Raji (cell line): Measurements from ENCODE around the gene RPS25.
A peak's percentile ranks its signal among the peaks of the same experiment; 100 is the strongest.

Experiments used
- POLR2A ChIP-seq: IDR thresholded peaks from 2 replicates; pipeline ENCODE4 v1.6.1; 2011; ENCODE audit warnings: low read depth, low read length, control low read depth; ENCODE audit not compliant: insufficient read depth

The RPS25 gene

DNA sequence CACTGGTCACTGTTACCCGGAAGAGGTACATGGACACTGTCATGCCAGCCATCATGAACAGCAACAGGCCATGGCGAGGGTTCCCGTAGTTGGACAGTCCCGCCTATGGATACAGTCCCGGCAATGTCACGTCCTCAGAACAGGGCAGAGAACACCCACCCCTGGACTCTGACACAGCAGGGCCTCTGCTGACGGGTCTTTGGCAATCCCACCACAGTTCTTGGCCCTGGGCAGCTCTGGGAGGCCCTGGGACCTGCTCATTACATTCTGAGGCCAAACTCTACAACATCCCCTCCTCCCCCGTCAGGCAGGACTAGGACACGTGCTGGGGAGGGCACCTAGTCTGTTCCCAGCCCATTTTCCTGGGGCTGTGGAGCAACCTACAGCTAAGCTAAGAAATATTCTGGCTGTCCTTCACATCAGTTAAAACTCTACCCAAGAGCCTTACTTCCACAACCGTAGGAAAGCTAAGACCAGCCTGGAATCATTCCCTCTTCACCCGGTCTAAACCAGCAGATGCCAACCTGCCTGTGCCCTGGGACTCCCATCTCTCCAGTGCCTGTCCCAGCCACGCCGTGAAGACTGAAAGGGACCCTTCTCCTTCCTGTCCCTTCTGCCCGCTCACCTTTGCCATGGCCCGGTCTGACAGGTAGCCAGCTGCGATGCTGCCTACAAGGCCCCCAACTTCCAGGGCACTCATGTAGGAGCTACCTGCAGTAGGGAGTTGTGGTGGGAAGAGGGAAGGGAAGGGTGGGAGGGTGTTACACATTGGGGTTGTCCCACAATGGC is 8.0 kb upstream of the RPS25 start:
- TF ChIP-seq POLR2A: no peak

GRCh38 chr11:119025541-119025940 is 7.4 kb upstream of the RPS25 start:
- TF ChIP-seq POLR2A: no peak

- TF ChIP-seq POLR2A: no peak
Observed at GRCh38 chr11:119025099-119025473, 6.9 kb upstream of the RPS25 start.

GRCh38 chr11:119024430-119025098 is 6.4 kb upstream of the RPS25 start:
- no peak for TF ChIP-seq POLR2A

GRCh38 chr11:119023741-119024140 is 5.6 kb upstream of the RPS25 start:
- TF ChIP-seq POLR2A: no peak

GRCh38 chr11:119021631-119022030 is 3.5 kb upstream of the RPS25 start:
- no peak for TF ChIP-seq POLR2A

DNA sequence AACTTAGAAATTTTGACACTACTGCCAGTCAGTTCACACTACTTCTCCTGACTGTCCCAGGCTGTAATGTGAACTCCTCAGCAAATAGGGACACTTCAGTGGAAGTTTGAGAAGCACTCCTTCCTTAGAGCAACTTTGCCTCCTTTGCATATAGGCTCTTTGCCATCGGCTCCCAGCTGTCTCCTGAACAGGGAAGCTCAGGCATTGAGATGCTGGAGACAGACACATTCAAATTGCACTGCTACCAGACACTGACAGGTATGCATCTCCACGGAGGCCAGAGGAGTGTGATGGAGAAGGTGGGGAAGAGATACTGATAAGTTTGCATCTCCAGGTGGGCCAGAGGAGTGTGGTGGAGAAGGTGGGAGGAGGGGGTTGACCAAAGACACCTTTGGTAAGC is 1.9 kb upstream of the RPS25 start:
- no peak for TF ChIP-seq POLR2A

DNA sequence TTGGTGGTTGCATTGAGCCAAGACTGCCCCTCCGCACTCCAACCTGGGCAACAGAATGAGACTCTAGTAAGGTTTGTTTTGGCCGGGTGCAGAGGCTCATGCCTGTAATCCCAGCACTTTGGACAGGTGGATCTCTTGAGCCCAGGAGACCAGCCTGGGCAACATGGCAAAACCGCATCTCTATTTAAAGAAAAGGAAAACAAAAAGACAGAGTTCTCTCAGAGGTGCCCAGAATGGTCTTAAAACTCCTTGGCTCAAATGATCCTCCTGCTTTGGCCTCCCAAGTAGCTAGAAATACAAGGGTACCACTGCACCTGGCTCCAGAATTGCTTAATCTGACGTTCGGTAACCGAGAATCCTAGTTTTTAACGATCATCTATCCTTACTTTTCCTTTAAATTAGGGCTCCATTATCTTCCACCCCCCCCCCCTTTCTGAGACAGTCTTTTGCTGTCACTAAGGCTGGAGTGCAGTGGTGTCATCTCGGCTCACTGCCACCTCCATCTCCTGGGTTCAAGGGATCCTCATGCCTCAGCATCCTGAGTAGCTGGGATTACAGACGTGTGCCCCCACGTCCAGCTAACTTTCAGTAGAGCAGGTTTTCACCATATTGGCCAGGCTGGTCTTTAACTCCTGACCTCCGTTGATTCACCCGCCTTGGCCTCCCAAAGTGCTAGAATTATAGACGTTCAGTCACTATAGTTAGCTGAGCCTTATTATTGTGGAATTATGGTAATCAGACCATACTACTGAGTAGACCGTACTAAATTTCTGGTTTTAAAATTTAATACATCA is 1.7 kb downstream of the RPS25 start:
- 0 out of 2 replicates have a peak, but pooled peaks have one; percentile 9 for TF ChIP-seq POLR2A

- no peak for TF ChIP-seq POLR2A
Observed at GRCh38 chr11:119015054-119015611, 3.0 kb downstream of the RPS25 start.

DNA sequence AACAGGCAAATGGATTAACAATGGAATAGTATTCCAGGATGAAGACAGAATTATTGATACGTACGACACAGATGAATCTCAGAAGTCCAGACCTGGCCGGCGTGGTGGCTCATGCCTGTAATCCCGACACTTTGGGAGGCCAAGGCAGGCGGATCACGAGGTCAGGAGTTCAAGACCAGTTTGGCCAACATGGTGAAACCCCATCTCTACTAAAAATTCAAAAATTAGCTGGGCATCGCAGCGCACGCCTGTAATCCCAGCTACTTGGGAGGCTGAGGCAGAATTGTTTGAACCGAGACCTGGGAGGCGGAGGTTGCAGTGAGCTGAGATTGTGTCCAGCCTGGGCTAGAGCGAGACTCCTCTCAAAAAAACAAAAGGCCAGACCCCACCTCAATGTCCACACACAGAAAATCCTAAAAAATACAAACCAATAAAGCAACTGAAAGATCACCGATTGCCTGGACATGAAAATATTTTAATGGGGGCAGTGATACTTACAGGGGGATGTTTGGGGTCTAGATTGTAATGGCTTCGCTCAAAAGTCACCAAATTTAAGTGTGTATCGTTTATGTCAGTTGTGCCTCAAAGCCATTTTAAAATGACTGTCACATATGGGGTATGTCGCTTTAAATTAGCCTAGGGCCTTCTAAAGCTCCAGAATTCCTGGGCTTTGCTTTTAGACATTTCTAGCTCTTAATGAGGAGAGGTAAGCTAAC is 3.8 kb downstream of the RPS25 start:
- TF ChIP-seq POLR2A: no peak

DNA sequence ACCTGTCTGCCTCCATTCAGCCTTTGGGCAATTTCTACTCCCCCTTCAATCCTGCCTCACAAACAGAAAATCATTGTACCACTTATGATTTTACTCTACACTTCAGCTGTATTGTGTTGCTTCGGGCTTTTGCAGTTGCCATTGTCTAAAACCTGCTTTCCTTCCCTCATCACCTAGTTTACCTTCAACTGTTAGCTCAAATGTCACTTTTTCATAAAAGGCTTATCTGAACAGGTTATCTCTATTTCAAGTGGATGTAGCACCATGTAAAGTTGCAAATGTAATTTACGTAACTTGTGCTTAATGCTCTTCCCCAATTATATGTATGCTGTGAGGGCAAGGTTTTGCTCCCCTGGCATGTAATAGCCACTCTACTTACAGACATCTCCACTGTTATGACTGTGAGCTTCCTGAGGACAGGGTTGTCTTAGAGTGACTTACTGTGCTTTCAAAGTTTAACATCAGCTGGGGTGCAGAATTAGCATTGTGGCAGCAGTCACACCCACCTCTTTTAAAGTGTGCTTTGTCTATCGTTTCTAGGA is 5.4 kb downstream of the RPS25 start:
- TF ChIP-seq POLR2A: no peak

GRCh38 chr11:119011476-119012053 is 6.6 kb downstream of the RPS25 start:
- no peak for TF ChIP-seq POLR2A

GRCh38 chr11:119006656-119007055 is 11.5 kb downstream of the RPS25 start:
- no peak for TF ChIP-seq POLR2A

DNA sequence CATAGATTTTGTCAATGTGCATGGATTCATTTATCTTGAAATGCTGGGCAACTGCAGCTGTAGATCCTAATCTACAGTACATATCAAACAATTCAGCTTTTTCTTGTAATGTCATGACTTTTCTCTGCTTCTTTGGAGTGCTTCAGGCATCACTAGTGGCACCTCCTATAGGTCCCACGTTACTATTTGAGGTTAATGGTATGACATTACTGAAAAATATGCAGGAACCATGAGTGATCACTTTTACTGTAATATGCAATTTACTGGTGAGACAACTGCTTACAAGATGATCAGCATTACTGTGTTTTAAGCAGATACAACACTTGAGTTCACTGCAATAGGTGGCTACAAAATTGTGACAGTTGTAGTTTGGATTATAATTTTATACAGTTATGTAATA is 17.2 kb downstream of the RPS25 start:
- TF ChIP-seq POLR2A: no peak
